SK-N-MC (cell line): ENCODE measurements around the gene KRT34.
"Not testable (repeated sequence)": the region's sequence is repeated elsewhere in the genome, so short reads cannot be mapped to it uniquely, and the experiment has no call there.

Source experiments
- DNase-seq: peaks from one replicate; pipeline ENCODE4 v3.0.0-alpha.2; 2011; ENCODE audit warnings: low read depth, low spot score
- H3K27ac ChIP-seq: fragments of 200-600 bp; sonication (generic); 2 replicates; pipeline ENCODE4 v1.5.1; 2016; ENCODE audit warnings: mixed run types
- H3K36me3 ChIP-seq: fragments of 200-600 bp; sonication (generic); 2 replicates; pipeline ENCODE4 v1.6.1; 2017; ENCODE audit warnings: antibody characterized with exemption, low read length, mixed read lengths; ENCODE audit not compliant: insufficient read depth
- H3K4me3 ChIP-seq: fragments of 200-600 bp; sonication (generic); 2 replicates; pipeline ENCODE4 v1.5.1; 2016
- H3K9ac ChIP-seq: fragments of 200-600 bp; sonication (generic); 2 replicates; pipeline ENCODE4 v1.8.0; 2017; ENCODE audit warnings: mixed run types, mixed read lengths; ENCODE audit not compliant: insufficient read length
- H3K9me3 ChIP-seq: fragments of 200-600 bp; sonication (generic); 2 replicates; pipeline ENCODE4 v1.6.1; 2017; ENCODE audit warnings: low read depth, mild to moderate bottlenecking, antibody characterized with exemption, low read length, moderate library complexity, mixed read lengths
- EZH2 ChIP-seq: fragments of 200-600 bp; sonication (generic); IDR thresholded peaks from one replicate; pipeline ENCODE4 v1.6.1; 2017; ENCODE audit warnings: antibody characterized with exemption
- FOXP2 ChIP-seq: optimal IDR thresholded peaks from 2 replicates; pipeline ENCODE3; 2011; ENCODE audit warnings: mild to moderate bottlenecking, moderate library complexity; ENCODE audit not compliant: insufficient read depth; ENCODE audit errors: extremely low read length, control extremely low read depth
- POLR2AphosphoS5 ChIP-seq: IDR thresholded peaks from 2 replicates; pipeline ENCODE4 v1.6.1; 2012; ENCODE audit warnings: mild to moderate bottlenecking, low read depth, low read length, borderline replicate concordance

The KRT34 gene

GRCh38 chr17:41381943-41382342 lies at the start of gene KRT34:
Gene KRT34 (minus strand): TSS chr17:41382306. CDS start chr17:41382246, 60 bp downstream.
- H3K9ac ChIP-seq, DNase-seq, H3K9me3 ChIP-seq, H3K27ac ChIP-seq, H3K4me3 ChIP-seq, H3K36me3 ChIP-seq: not testable (repeated sequence)

GRCh38 chr17:41430376-41430775 lies 48.3 kb upstream of the KRT34 start:
- not testable (repeated sequence) for DNase-seq, H3K36me3 ChIP-seq, H3K9ac ChIP-seq, H3K27ac ChIP-seq, H3K9me3 ChIP-seq, H3K4me3 ChIP-seq

DNA sequence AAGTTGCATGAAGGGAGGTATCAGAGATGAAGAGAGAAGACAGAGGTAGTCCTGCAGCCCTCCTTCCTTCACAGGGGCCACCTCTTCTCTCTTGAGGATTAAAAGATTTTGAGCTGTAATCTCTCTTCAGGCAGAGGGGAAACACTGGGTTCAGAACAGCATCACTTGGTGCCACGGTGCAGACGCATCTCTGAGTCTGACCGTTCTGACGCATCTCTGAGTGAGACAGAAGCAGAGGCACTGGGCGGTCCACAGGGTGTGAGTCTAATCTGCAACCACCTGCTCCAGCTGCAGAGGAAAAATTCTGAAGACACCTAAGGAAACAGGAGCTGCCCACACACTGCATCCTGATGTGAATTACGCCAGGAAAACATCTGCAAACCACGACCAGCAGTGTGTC lies 47.6 kb upstream of the KRT34 start:
- no peak overlapping the region for H3K9ac ChIP-seq
- TF ChIP-seq EZH2 (no peak), POLR2AphosphoS5 (no peak), FOXP2 (no peak)
- no peaks in the 10 kb centered on the region for H3K9me3 ChIP-seq
- H3K27ac ChIP-seq: no peak overlapping the region
- H3K4me3 ChIP-seq: no peak overlapping the region
- H3K36me3 ChIP-seq: no peaks in the 10 kb centered on the region
- DNase-seq: no peak

GRCh38 chr17:41428591-41429291 lies 46.6 kb upstream of the KRT34 start:
- Histone ChIP-seq H3K36me3 (no peaks in the 10 kb centered on the region), H3K27ac (no peak overlapping the region), H3K9me3 (no peaks in the 10 kb centered on the region), H3K4me3 (no peak overlapping the region), H3K9ac (no peak overlapping the region)
- no peak for DNase-seq
- no peak for TF ChIP-seq FOXP2
- TF ChIP-seq POLR2AphosphoS5: no peak
- no peak for TF ChIP-seq EZH2

- TF ChIP-seq FOXP2 (no peak), EZH2 (no peak), POLR2AphosphoS5 (no peak)
- Histone ChIP-seq H3K27ac (no peak within 1 kb of the TSS), H3K4me3 (no peak within 1 kb of the TSS), H3K9me3 (no peaks in the 10 kb centered on the region), H3K9ac (no peak within 1 kb of the TSS), H3K36me3 (no peaks in the 10 kb centered on the region)
- DNase-seq: no peak
Measured at GRCh38 chr17:41424111-41424635, 42.1 kb upstream of the KRT34 start, which contains the start of gene KRT37. Gene KRT37 (minus strand): TSS chr17:41424585. CDS start chr17:41424523, 62 bp downstream.

- DNase-seq, H3K36me3 ChIP-seq, H3K4me3 ChIP-seq, H3K9me3 ChIP-seq, H3K27ac ChIP-seq, H3K9ac ChIP-seq: not testable (repeated sequence)
Measured at GRCh38 chr17:41422586-41422985, 40.5 kb upstream of the KRT34 start.

- no peak for DNase-seq
- no peak overlapping the region for H3K27ac ChIP-seq
Measured at GRCh38 chr17:41421617-41422016, 39.5 kb upstream of the KRT34 start.

GRCh38 chr17:41421116-41421515 lies 39.0 kb upstream of the KRT34 start:
- Histone ChIP-seq H3K36me3 (no peaks in the 10 kb centered on the region), H3K9ac (no peak overlapping the region), H3K4me3 (no peak overlapping the region), H3K27ac (no peak overlapping the region), H3K9me3 (no peaks in the 10 kb centered on the region)
- no peak for TF ChIP-seq FOXP2
- TF ChIP-seq EZH2: no peak
- no peak for TF ChIP-seq POLR2AphosphoS5
- no peak for DNase-seq

More at GRCh38 chr17:41421617-41422016, 39.5 kb upstream of the KRT34 start:
- H3K9ac ChIP-seq: no peak overlapping the region
- no peaks in the 10 kb centered on the region for H3K36me3 ChIP-seq
- H3K9me3 ChIP-seq: no peaks in the 10 kb centered on the region
- H3K4me3 ChIP-seq: no peak overlapping the region
- no peak for TF ChIP-seq FOXP2
- no peak for TF ChIP-seq POLR2AphosphoS5
- no peak for TF ChIP-seq EZH2

DNA sequence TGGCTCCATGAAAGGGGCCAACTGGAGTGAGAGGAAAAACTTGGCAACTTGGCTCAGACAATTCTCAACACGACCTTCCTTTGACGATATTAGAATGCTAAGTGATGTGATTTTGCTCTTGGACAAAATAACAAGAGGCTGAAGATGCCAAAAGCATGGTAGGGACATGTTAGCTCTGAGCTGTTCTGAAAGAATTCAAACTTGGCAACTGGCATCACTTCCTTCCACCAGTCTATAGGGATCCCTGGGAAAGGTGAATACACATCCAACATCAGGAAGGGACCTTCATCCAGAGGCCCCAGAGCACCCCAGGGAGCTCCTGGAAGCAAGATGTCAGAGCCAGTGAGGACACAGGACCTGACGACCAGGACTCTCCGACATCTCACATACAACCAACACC lies 38.0 kb upstream of the KRT34 start:
- TF ChIP-seq FOXP2 (no peak), POLR2AphosphoS5 (no peak), EZH2 (no peak)
- Histone ChIP-seq H3K36me3 (no peaks in the 10 kb centered on the region), H3K9ac (no peak overlapping the region), H3K4me3 (no peak overlapping the region), H3K27ac (no peak overlapping the region), H3K9me3 (no peaks in the 10 kb centered on the region)
- no peak for DNase-seq
